GM18505 (cell line): Measurements from ENCODE around the gene CDKN3.
"Not testable (repeated sequence)": the region's sequence is repeated elsewhere in the genome, so short reads cannot be mapped to it uniquely, and the experiment has no call there.

Source experiments
- ATAC-seq: cut with Tn5 transposase; IDR thresholded peaks from one replicate; pipeline ENCODE4 v1.9.1; 2021; ENCODE audit not compliant: unreplicated experiment
- POLR2A ChIP-seq: IDR thresholded peaks from 4 replicates; pipeline ENCODE4 v1.6.1; 2011; ENCODE audit warnings: borderline replicate concordance; ENCODE audit not compliant: insufficient read depth, insufficient read length; ENCODE audit errors: extremely low read depth

Gene CDKN3

DNA sequence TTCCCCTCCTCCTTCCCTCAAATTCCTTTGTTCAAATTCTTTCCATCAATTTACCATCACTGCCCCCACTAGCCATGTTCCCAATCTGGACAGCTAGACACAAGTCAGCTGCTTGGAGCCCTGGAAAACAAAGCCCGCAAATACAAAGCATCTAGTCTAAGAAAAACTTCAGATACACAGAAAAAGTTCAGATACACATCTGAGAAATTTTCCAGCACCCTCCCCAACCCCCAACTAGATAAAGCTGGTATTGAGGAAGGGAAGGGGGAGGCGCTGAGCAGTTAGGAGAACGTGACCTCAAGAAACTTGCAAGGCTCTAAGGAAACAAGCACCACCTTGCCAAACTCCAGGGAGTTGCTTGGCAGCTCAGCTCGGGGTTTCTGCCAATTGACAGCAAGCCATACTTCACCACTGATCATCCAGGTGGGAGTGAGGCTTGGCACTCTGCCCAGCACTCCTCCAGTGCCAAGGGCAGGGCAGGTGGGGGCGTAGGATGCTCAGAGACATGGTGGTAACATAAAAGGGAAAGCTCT lies 49.4 kb downstream of the CDKN3 start:
- no peak for TF ChIP-seq POLR2A
- ATAC-seq: no peak

GRCh38 chr14:54447231-54447692 lies 50.5 kb downstream of the CDKN3 start:
- no peak for ATAC-seq
- no peak for TF ChIP-seq POLR2A

- TF ChIP-seq POLR2A: no peak
- ATAC-seq: peak; percentile 55
Observed at GRCh38 chr14:54450535-54450934, 53.7 kb downstream of the CDKN3 start.

- TF ChIP-seq POLR2A: no peak
- no peak for ATAC-seq
Observed at GRCh38 chr14:54451121-54451601, 54.4 kb downstream of the CDKN3 start.

DNA sequence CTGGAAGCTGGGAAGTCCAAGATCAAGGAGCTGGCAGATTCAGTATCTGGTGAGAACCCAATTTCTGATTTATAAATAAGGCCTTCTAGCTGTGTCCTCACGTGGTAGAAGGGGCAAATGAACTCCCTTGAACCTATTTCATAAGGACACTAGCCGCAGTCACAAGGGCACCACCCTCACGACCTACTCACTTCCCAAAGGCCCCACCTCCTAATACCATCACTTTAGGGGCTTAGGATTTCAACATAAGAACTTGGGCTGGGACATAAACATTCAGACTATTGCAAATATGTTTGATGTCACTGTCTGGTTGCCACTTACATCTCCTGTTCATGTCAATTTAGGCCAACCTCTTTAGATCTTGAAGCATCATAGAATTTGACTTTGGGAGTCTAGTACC lies 55.2 kb downstream of the CDKN3 start:
- no peak for ATAC-seq
- TF ChIP-seq POLR2A: no peak

GRCh38 chr14:54453252-54453651 lies 56.4 kb downstream of the CDKN3 start:
- no peak for TF ChIP-seq POLR2A
- no peak for ATAC-seq

DNA sequence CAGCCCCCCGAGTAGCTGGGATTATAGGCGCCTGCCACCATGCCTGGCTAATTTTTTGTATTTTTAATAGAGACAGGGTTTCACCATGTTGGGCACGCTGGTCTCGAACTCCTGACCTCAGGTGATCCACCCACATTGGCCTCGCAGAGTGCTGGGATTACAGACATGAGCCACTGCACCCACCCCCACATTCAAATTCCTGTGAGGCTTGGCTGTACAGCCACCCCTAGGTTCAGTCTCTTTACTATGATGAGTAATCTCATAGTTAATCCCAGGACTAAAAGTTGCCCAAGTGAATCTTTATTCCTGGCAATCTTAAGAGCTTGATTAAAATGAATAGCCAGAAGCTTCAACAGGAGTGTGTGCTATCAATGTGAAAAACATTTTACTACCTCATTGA lies 57.2 kb downstream of the CDKN3 start:
- not testable (repeated sequence) for ATAC-seq

DNA sequence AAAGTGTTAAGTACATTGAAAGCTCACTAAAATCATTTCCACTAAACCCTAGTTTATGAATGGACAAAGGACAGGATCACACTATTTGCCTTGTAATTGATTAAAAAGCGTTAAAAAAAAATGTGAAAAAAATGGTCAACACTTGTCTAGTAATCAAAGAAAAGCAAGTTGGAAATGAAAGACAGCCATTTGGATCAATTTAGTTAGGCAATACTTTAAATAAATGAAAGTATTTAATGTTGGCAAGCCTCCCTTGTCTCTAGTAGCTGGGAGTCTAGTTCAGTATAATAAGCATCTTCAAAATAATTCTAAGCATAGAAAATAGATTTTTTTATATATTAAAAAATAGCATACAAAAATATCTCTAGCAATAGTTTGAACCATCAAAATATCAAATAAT lies 58.6 kb downstream of the CDKN3 start:
- TF ChIP-seq POLR2A: no peak
- ATAC-seq: no peak

- ATAC-seq: not testable (repeated sequence)
Observed at GRCh38 chr14:54456820-54457608, 60.2 kb downstream of the CDKN3 start.

DNA sequence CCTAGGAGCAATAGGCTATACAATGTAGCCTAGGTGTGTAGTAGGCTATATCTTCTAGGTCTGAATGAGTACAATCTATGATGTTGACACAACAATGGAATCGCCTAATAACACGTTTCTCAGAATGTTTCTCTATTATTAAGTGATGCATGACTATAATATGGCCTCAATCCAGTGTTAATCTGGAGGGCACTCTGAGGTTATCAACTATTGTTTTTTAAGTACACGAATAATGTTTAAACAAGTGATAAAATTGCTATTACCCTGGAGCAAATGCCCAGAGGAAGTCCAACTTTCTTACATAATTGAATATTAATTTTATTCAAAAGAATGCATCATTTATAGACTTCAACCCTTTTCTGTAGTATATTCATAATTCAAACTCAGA lies 60.8 kb downstream of the CDKN3 start:
- no peak for ATAC-seq
- no peak for TF ChIP-seq POLR2A

GRCh38 chr14:54458536-54458935 lies 61.7 kb downstream of the CDKN3 start:
- not testable (repeated sequence) for ATAC-seq

DNA sequence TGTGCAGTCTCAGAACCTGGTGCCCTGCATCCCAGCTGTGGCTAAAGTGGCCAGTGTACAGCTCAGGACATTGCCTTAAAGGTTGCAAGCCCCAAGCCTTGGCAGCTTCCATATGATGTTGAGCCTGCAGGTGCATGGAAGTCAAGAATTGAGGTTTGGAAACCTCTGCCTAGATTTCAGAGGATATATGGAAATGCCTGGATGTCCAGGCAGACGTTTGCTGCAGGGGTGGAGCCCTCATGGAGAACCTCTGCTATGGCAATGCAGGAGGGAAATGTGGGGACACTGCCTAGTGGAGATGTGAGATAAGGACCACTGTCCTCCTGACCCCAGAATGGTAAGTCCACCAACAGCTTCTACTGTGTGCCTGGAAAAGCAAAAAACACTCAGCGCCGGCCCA lies 62.3 kb downstream of the CDKN3 start:
- ATAC-seq: no peak
- no peak for TF ChIP-seq POLR2A

DNA sequence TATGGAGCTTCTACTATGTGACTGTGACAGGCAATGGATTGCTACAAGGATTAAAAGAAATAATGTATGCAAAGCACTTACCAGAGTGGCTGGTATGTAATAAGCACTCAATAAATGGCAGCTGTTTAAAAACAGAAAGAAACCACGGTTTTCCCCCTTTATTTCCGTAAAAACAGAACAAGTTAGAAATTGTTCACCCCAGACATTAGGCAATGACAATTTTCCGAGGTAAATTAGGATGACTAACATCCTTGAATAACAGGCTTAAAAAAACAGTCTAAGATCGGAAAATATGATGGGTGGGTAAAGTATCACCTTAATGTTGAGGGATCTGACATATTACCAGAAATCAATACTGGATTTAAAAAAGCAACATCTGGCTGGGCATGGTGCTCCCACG lies 65.2 kb downstream of the CDKN3 start:
- no peak for TF ChIP-seq POLR2A
- ATAC-seq: no peak

- no peak for ATAC-seq
- no peak for TF ChIP-seq POLR2A
Observed at GRCh38 chr14:54465654-54466053, 68.8 kb downstream of the CDKN3 start.

GRCh38 chr14:54467280-54467679 lies 70.5 kb downstream of the CDKN3 start:
- TF ChIP-seq POLR2A: no peak
- no peak for ATAC-seq
